Measurements from ENCODE around the gene RPS18.

The RPS18 gene

DNA sequence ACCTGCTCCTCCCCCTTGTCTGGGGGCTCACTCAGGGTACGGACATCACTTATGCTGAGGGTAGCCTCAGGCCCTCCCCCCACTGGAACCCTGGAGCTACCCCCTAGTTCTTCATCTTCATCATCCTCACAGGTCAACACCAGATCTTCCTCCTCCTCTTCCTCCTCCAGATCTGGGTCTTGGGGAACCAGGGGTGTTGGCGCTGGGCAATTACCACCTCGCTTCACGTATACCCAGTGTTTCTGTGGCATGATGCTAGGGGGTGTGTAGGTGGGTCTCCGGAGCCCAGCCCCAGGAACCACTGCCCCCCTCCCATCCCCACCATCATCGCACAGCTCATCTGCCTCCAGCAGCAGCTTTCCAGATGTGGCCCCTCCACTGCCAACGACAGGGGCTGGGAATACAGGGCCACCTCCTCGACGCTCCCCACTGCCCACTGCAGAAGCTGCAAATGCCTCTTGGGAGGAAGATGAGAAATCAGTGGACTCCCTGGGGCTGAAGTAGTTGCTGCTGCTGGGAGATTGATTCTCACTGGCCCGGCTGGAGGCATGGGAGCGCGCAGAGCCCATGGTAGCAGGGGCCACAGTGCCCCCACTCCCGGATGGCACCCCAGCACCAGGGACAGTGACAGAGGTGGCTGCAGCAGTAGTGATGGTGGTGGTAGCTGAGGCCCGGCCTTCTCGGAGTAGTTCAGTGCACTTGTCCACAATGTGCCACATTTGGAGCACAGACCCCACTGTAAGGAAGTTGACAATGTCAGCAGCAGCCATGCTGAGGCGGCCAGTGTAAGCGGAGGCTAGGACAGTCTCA, 44.1 kb downstream of the RPS18 start:
- no peak for DNase-seq

DNA sequence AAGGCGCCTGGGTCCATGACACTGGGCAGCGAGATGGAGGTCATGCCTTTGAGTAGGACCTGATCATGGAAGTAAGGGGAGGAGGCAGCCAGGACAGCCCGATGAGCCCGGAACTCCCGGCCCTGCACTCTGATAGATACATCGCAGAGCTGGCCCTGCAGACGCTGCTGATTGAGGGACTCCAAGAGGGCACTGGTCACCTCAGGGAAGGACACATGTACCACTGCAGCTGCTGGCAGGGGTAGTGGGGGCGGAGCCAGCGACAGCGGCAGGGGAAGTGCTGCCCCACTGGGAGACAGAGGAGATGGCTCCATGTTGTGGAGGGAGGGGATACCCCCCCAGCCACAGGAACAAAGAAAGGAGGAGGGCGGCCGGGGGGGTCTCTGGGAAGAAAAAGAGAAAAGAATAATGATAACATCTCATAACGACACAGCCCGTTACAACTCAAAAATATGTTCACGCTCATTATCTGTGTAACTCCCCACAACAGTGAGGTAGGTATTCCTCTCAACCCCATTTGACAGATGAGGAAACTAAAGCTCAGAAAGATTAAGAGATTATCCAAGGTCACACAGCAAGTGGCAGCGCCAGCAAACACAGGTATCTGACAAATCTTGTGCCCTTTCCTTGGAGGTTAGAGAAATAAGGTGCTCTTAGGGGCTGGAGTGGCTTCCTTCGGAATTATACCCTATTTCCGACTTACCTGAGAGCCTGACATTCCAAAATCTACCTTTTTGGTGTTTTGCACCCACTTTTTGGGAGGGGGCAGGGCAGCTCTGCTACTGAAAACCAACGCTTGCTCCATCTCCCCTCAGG, 44.9 kb downstream of the RPS18 start:
- no peak for DNase-seq

DNA sequence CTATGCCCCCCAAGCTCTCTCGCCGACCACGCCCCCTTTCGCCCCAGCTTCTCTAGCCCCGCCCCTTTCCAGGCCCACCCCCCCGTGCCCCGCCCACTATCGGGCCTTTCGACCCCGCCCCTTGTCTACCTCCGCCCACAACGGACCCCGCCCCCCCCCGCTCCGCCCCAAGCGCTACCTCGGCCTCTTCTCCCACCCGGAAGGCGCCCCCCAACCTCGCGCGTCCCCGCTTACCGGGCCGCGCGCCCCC, 45.5 kb downstream of the RPS18 start:
- DNase-seq = no peak

DNA sequence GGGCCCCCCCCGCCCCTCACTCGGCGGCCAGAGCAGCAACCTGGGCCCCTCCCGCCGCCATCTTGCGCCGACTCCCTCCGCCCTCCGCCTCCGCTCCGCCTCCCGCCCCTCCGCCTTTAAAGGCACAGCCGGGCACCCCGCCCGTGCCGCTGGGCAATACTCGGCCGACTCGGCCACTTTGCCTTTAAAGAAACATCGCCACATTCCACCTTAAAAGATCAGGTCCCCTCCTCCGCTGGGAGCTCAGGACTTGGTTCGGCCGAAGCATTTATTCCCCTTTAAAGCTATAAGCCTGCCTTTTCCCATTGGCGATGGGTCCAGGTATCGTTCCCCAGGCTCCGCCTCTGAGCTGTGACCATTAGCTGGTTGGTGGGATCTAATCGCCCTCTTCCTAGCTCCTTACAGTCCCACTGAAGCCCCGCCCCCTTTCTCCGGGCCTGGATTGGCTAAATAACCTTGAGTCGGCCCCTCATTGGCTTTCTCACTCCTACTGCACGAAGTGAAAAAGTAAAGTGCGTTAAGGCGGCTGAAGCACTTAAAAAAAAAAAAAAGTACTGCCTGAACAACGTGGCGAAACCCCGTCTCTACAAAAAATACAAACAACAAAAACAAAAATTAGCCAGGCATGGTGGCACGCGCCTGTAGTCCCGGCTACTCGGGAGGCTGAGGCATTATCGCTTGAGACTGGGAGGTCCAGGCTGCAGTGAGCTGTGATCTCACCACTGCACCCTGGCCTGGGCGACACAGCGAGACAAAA, 46.0 kb downstream of the RPS18 start, which contains the start of gene ZBTB22:
Gene ZBTB22 (minus strand): TSS at position 76 of the 757 bp plus-strand sequence. CDS start 828 bp downstream, outside the sequence.
- DNase-seq = peak; percentile 95 to 96

DNA sequence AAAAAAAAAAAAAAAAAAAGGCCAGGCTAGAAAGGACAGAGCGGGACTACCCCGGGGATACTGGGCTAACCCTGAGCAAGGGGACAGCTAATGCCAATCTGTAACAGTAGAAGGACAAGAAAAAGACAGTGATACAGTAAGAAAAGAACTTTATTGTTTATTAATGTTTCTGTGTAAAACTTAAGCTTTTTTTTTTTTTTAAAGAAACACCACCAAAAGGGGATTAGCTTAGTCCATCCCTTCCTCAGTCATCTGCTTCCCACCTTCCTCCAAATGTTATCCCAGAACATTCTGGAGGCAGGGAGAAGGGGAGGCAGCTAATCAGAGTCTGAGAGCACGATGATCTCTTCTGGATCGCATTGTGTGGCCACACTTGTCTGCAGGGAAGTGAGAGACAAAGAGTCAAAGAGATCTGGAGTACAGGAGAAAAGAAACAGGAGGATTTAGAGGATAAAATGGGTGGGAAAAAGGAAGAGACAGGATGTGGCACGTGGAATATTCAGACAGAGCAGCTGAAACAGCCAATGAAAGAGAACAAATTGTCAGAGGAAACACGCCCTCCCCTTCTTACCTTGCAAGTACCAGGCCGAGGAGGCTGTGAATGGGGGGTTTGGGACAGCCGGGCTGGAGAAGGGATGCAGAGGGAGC, 46.7 kb downstream of the RPS18 start:
- DNase-seq = no peak

DNA sequence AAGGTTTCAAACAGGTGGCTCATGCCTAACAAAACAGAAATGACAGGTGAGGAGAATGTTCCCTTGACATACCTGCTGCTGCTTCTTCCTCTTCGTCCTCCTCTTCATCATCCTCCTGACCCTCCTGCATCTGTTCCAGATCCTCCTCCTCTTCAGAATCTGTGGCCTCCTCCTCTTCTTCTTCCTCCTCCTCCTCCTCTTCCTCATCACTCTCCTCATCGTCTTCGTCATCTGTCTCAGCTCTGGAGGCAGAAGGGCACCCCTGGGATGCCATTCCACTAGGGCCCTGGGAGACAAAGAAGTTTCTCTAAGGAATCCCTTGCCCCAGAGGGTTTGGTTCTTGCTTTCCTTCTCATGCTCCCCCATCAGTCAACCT, 48.1 kb downstream of the RPS18 start:
- no peak for DNase-seq

DNA sequence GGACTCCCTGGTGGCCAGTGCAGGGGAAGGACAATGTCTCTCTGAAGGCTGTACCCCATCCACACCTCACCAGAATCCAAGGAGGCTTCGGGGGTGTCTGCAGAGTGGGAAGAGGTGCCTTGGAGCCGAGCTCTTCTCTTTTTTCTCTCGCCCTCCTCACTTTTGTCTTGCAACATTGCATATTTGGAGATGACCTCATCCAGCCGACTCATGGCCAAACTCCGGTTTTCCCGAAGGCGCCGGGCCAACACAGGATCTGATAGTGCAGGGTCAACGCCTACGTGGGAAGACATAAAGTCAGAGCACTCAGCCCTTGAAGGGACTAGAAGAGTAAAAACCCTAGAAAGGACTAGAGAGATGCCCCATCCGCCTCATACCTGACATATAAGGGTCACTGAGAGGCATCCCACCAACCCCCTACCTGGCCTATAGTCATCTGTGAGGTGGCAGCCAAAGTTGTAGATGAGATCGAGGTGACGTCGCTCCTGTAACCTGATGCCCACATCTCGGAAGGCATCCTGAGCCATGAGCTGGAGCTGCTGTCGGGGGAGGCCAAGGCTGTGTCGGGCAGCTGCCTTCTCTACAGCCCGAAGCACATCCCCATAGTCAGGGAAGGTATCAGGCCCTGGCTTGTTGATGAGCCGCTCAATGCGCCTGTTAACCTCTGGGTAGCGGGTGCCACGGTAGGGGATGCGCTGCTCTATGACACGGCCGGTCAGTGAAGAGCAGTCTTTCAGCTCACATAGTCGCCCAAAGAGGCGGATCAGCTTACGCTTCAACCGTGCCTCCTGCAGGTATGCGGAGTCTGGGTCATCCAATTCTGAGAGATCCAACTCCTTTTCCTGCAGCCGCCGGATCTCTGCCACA, 48.7 kb downstream of the RPS18 start:
- DNase-seq = no peak

DNA sequence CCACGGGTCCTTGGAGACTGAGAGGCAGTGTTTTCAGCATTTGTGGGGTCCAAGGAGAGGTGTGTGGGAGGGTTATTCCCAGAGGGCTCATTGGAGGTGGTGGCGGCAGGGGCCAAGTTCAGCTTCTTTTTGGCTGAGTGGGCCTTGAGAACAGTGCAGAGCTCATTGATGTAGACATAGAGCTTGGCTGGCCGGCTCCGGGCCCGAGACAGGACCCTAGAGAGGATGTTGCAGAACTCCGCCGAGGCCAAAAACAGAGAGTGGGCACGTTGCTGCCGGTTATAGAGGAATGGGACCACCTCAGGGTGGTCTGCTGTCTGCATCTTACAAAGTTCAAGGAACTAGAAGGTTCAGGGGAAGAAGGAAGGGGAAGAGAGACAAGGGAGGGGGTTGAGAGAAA, 49.4 kb downstream of the RPS18 start:
- no peak for DNase-seq

DNA sequence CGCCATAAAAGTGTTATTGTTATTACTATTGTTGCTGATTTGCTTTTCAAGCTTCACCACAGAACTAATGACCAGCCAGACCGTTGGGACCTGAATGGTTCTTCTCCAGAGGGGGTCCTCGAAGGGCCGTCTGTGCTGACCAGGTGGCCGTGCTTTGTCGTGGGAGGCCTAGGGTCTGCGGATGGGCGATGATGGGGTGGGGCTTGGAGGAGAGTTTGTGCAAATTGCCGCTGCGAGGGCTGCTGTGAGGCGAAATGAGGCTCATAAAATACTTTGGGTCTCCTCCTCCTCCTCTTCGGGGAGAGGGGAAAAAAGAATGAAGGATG, 51.7 kb downstream of the RPS18 start:
- DNase-seq = peak in 1 of 2 experiments; percentile 79

DNA sequence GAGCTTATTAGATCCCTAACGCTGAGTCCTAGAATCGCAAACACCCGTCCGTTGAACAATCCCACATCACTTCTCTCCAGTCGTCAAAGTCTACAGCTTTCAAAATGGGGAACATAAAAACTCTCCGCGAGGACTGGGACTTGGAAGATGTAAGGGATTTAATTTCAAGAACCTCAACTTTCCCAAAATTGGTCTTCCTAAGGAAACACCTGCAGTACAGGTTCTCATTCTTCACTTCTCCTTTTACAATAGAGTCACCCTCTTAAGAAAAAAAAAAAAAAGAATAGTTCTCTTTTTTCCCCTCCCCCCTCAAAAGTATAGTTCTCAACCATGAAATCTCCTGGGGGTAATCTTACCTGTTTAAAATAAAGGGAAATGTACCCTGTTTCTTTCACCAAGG, 52.2 kb downstream of the RPS18 start:
- DNase-seq = peak in 1 of 2 experiments; percentile 21

Data from NCI-H2081 (cell line).